Esophagus mucosa (tissue), 1 donor: ENCODE data around the gene KLF7. TPM values are rescaled to one million over a fixed set of nuclear protein-coding genes. Genes with fewer than 3 reads are reported as not detected.

Source experiments
- ATAC-seq: fragments of 200-7000 bp; cut with Tn5 transposase; one replicate; pipeline ENCODE4 v1.9.1; 2020
- total RNA-seq: library from RNA; stranded (reverse); gene quantifications from one replicate; pipeline ENCODE4 v1.2.4, GENCODE V29; 2023
- donor health status: DM: yes; HTN: yes; CAD: no.

The KLF7 gene
- 20.1 TPM for total RNA-seq

- ATAC-seq: no peak
These were observed at the start of gene KLF7 for GRCh38 chr2:207165121-207166038. KLF7 (minus strand) TSS chr2:207165948; CDS start chr2:207165568, 380 bp downstream.

GRCh38 chr2:207215308-207215707, 49.6 kb upstream of the KLF7 start:
- ATAC-seq: no peak

GRCh38 chr2:207214446-207214845, 48.7 kb upstream of the KLF7 start:
- ATAC-seq: no peak

GRCh38 chr2:207206011-207206410, 40.3 kb upstream of the KLF7 start:
- ATAC-seq: no peak

- no peak for ATAC-seq
These were observed 39.6 kb upstream of the KLF7 start for GRCh38 chr2:207205173-207205957.

- ATAC-seq: no peak
These were observed 37.3 kb upstream of the KLF7 start for GRCh38 chr2:207203056-207203455.

GRCh38 chr2:207202645-207203044, 36.9 kb upstream of the KLF7 start:
- ATAC-seq: no peak

GRCh38 chr2:207201416-207201815, 35.7 kb upstream of the KLF7 start:
- no peak for ATAC-seq

- no peak for ATAC-seq
These were observed 34.4 kb upstream of the KLF7 start for GRCh38 chr2:207200136-207200535.

GRCh38 chr2:207194028-207194427, 28.3 kb upstream of the KLF7 start:
- ATAC-seq: no peak

GRCh38 chr2:207188626-207189419, 23.1 kb upstream of the KLF7 start:
- ATAC-seq: no peak

- peak; percentile 92 for ATAC-seq
These were observed 19.6 kb upstream of the KLF7 start for GRCh38 chr2:207185372-207185771.

- no peak for ATAC-seq
These were observed 19.0 kb upstream of the KLF7 start for GRCh38 chr2:207184768-207185167.

- ATAC-seq: no peak
These were observed 18.6 kb upstream of the KLF7 start for GRCh38 chr2:207184348-207184747.

GRCh38 chr2:207183506-207183905, 17.8 kb upstream of the KLF7 start:
- ATAC-seq: no peak

- no peak for ATAC-seq
These were observed 17.2 kb upstream of the KLF7 start for GRCh38 chr2:207182911-207183310.

GRCh38 chr2:207181526-207182274, 16.0 kb upstream of the KLF7 start:
- peak; percentile 61 for ATAC-seq

GRCh38 chr2:207180741-207181140, 15.0 kb upstream of the KLF7 start:
- ATAC-seq: no peak

- no peak for ATAC-seq
These were observed 10.5 kb upstream of the KLF7 start for GRCh38 chr2:207176247-207176646.

- no peak for ATAC-seq
These were observed 7.9 kb upstream of the KLF7 start for GRCh38 chr2:207173641-207174040.

- no peak for ATAC-seq
These were observed 1.6 kb upstream of the KLF7 start for GRCh38 chr2:207167099-207167923.
